ENCODE measurements around the gene SPHK2. TPM values are rescaled to one million over a fixed set of nuclear protein-coding genes. Genes with fewer than 3 reads are reported as not detected.

SPHK2 gene
- total and polyA plus RNA-seq, 2 of the 8 experiments (the other 6 are each of a cell fraction or from before 2014, with no cell fraction given) = 43.9 to 60.9 TPM

GRCh38 chr19:48637948-48638830 is 18.9 kb downstream of the SPHK2 start:
- FAIRE-seq = no peak
- H2AFZ ChIP-seq (ENCODE audit: low read length) = no peak overlapping the region
- 0 out of 2 replicates have a peak, but pooled peaks have one; percentile 44 for TF ChIP-seq TAF1 (IDR thresholded peaks at IDR 0.05; ENCODE audit: low read depth, low read length)
- no peak for TF ChIP-seq HDAC2 (IDR thresholded peaks at IDR 0.05; ENCODE audit: borderline replicate concordance in 1 of 2, low read depth in 2 of 2, low read length in 2 of 2)
- TF ChIP-seq CTBP2 (IDR thresholded peaks at IDR 0.05; ENCODE audit: borderline replicate concordance, insufficient read depth, insufficient read length, low read length) = no peak
- TF ChIP-seq BRCA1 (IDR thresholded peaks at IDR 0.05; ENCODE audit: low read depth, low read length) = peak; percentile 40; the same call in 1 of the 2 replicates
- peak; percentile 75 for TF ChIP-seq SIX5 (IDR thresholded peaks at IDR 0.05; ENCODE audit: low read depth, low read length)
- no peak for TF ChIP-seq NRF1 (IDR thresholded peaks at IDR 0.05; ENCODE audit: low read depth, low read length)
- TF ChIP-seq TBP (IDR thresholded peaks at IDR 0.05; ENCODE audit: low read depth, low read length) = peak; percentile 33; the same call in 1 of the 2 replicates
- no peak for TF ChIP-seq BACH1 (IDR thresholded peaks at IDR 0.05; ENCODE audit: low read length)
- peak; percentile 97 for TF ChIP-seq CHD1 (IDR thresholded peaks at IDR 0.05; ENCODE audit: low read depth, low read length)
- no peak for TF ChIP-seq GTF2F1 (IDR thresholded peaks at IDR 0.05; ENCODE audit: borderline replicate concordance, low read depth, low read length)
- no peak for TF ChIP-seq HDAC6 (IDR thresholded peaks at IDR 0.05; ENCODE audit: low read depth, low read length)

More at GRCh38 chr19:48637948-48638830, 18.9 kb downstream of the SPHK2 start:
- CTCF ChIA-PET (ENCODE audit: partially characterized antibody) = interaction anchor here (0.6 to 1.1 kb wide), 4 partner anchors 8 to 275 kb away, joined by 3 to 5 read pairs (median 3); partner anchors contain the start of gene MAMSTR
- no peaks in the 10 kb centered on the region for H4K20me1 ChIP-seq (replicated peaks in 1 of 2; ENCODE audit: control insufficient read depth in 1 of 2, insufficient read depth in 2 of 2, low read length in 2 of 2)
- H3K18ac ChIP-seq (ENCODE audit: extremely low read depth, low read length) = peak overlapping the region; percentile 93
- peak overlapping the region; percentile 13 for H2BK120ac ChIP-seq (replicated peaks; ENCODE audit: low read depth, low read length)
- no peaks in the 10 kb centered on the region for H3K36me3 ChIP-seq (ENCODE audit: control insufficient read depth in 2 of 4, insufficient read depth in 4 of 4, low read length in 3 of 4)
- H2BK15ac ChIP-seq (ENCODE audit: low read length) = peak overlapping the region; percentile 92
- H3K9me3 ChIP-seq (ENCODE audit: insufficient read depth in 2 of 2, low read depth in 1 of 2, low read length in 1 of 2) = no peaks in the 10 kb centered on the region
- peak overlapping the region in 3 of 4 experiments; percentile 64 to 72 (median 66); a peak in 6 of 7 replicates for H3K9ac ChIP-seq (replicated peaks in 1 of 4; ENCODE audit: extremely low read depth in 1 of 4, low read depth in 3 of 4, low read length in 3 of 4)
- H4K5ac ChIP-seq (ENCODE audit: insufficient read length, low read depth, low read length) = peak overlapping the region; percentile 24
- H3K4ac ChIP-seq (replicated peaks; ENCODE audit: insufficient read length, low read depth, low read length) = peak overlapping the region; percentile 11
- H2BK20ac ChIP-seq (ENCODE audit: low read length) = peak overlapping the region; percentile 92
- H3K27me3 ChIP-seq (replicated peaks in 1 of 4; ENCODE audit: control insufficient read depth in 3 of 4, extremely low read depth in 1 of 4, insufficient read depth in 3 of 4, low read length in 3 of 4) = peaks cover 0 to 2% (median 0%) of the 10 kb centered on the region in 4 experiments; a peak in 2 of 7 replicates
- H3K23ac ChIP-seq (ENCODE audit: insufficient read length) = no peak overlapping the region
- POLR2A ChIA-PET (ENCODE audit: partially characterized antibody) = interaction anchor here (0.7 to 30.9 kb wide), 9 partner anchors 8 to 326 kb away, joined by 3 to 788 read pairs (median 4); partner anchors contain the start of genes CA11, FAM83E, RPL18 and SPACA4
- H2BK12ac ChIP-seq (ENCODE audit: low read depth, low read length) = peak overlapping the region; percentile 76
- peak overlapping the region; percentile 66 to 94 for H3K4me2 ChIP-seq (ENCODE audit: insufficient read depth in 1 of 2, low read depth in 2 of 2, low read length in 2 of 2)
- peak; percentile 67 to 82 for DNase-seq (ENCODE audit: low read depth in 1 of 2, low spot score in 2 of 2)
- H3K79me2 ChIP-seq (ENCODE audit: control insufficient read depth in 1 of 2, insufficient read depth in 2 of 2, low read length in 2 of 2) = no peaks in the 10 kb centered on the region
- H2BK5ac ChIP-seq (ENCODE audit: low read depth, low read length) = peak overlapping the region; percentile 95
- peak overlapping the region; percentile 17 for H4K91ac ChIP-seq (replicated peaks; ENCODE audit: insufficient read length, low read length)
- H3K79me1 ChIP-seq (ENCODE audit: low read depth, low read length) = no peaks in the 10 kb centered on the region
- H3K23me2 ChIP-seq (ENCODE audit: low read depth, low read length) = peaks cover 25% of the 10 kb centered on the region
- WGBS, 2 experiments (ENCODE audit: extremely low coverage in 1 of 2, insufficient coverage in 1 of 2, insufficient read length in 1 of 2, insufficient replicate concordance in 2 of 2, low coverage in 1 of 2, low lambda C conversion rate in 2 of 2, missing lambda C conversion rate in 1 of 2) = 13% methylated on average over 26 of the region's 29 CpGs; no CpG with 5 or more reads in 1 of the 2 experiments
- peak overlapping the region; percentile 98 for H2AK5ac ChIP-seq (ENCODE audit: low read depth, low read length)
- peak overlapping the region; percentile 89 for H3K27ac ChIP-seq (ENCODE audit: low read depth, low read length)
- H4K8ac ChIP-seq (ENCODE audit: extremely low read depth, insufficient read depth, low read length) = no peak overlapping the region
- no peak overlapping the region for H3K14ac ChIP-seq (ENCODE audit: insufficient read length)
- peaks cover 9 to 28% (median 19%) of the 10 kb centered on the region in 4 experiments for H3K4me1 ChIP-seq (replicated peaks in 1 of 4; ENCODE audit: control insufficient read depth in 3 of 4, insufficient read depth in 4 of 4, low read length in 3 of 4)
- peak overlapping the region; percentile 18 for H3K56ac ChIP-seq (replicated peaks; ENCODE audit: insufficient read length, low read depth, low read length)
- H3K4me3 ChIP-seq (ENCODE audit: extremely low read depth in 1 of 4, insufficient read depth in 2 of 4, low read depth in 3 of 4, low read length in 4 of 4) = peak overlapping the region; percentile 23 to 74 (median 53); a peak in 6 of 8 replicates

Measured in H1 (cell line).